SH-SY5Y (cell line): ENCODE measurements around the gene PNLIPRP3.

ENCODE experiments used
- GATA2 ChIP-seq: IDR thresholded peaks from 2 replicates; pipeline ENCODE4 v1.6.1; 2011; ENCODE audit warnings: mild to moderate bottlenecking, low read depth, low read length
- GATA3 ChIP-seq: IDR thresholded peaks from 2 replicates; pipeline ENCODE4 v1.6.1; 2011; ENCODE audit warnings: low read depth, mild to moderate bottlenecking, low read length, moderate library complexity

Gene PNLIPRP3

GRCh38 chr10:116470071-116470470 is 42.4 kb downstream of the PNLIPRP3 start:
- TF ChIP-seq GATA3 (no peak), GATA2 (no peak)

- TF ChIP-seq GATA2 (no peak), GATA3 (no peak)
These were observed 43.2 kb downstream of the PNLIPRP3 start for GRCh38 chr10:116470768-116471415.

- TF ChIP-seq GATA3: no peak
These were observed 45.2 kb downstream of the PNLIPRP3 start for GRCh38 chr10:116472891-116473290.

- TF ChIP-seq GATA3 (no peak), GATA2 (no peak)
These were observed 48.2 kb downstream of the PNLIPRP3 start for GRCh38 chr10:116475866-116476265.

GRCh38 chr10:116476461-116476860 is 48.8 kb downstream of the PNLIPRP3 start:
- no peak for TF ChIP-seq GATA3
- no peak for TF ChIP-seq GATA2

- no peak for TF ChIP-seq GATA3
- TF ChIP-seq GATA2: no peak
These were observed 50.5 kb downstream of the PNLIPRP3 start for GRCh38 chr10:116477986-116478664.

GRCh38 chr10:116486770-116487448 is 59.3 kb downstream of the PNLIPRP3 start:
- TF ChIP-seq GATA2: no peak
- no peak for TF ChIP-seq GATA3

- TF ChIP-seq GATA2 (no peak), GATA3 (no peak)
These were observed 60.1 kb downstream of the PNLIPRP3 start for GRCh38 chr10:116487522-116488430.

- TF ChIP-seq GATA2 (no peak), GATA3 (no peak)
These were observed 61.8 kb downstream of the PNLIPRP3 start for GRCh38 chr10:116489460-116489859.

- TF ChIP-seq GATA2 (no peak), GATA3 (no peak)
These were observed 62.5 kb downstream of the PNLIPRP3 start for GRCh38 chr10:116490028-116490662.

GRCh38 chr10:116504786-116505185 is 77.1 kb downstream of the PNLIPRP3 start:
- no peak for TF ChIP-seq GATA3

GRCh38 chr10:116510565-116510964 is 82.9 kb downstream of the PNLIPRP3 start:
- TF ChIP-seq GATA3 (no peak), GATA2 (no peak)

- TF ChIP-seq GATA2: no peak
- TF ChIP-seq GATA3: no peak
These were observed 83.7 kb downstream of the PNLIPRP3 start for GRCh38 chr10:116511365-116511764.
